Sigmoid colon (tissue), 4 donors: ENCODE results near the gene GCNT1.

ENCODE experiments used
- EP300 ChIP-seq, 4 donors: sonication (generic); formaldehyde crosslinking; IDR thresholded peaks; one replicate each; pipeline ENCODE4 v1.6.1; 2017; ENCODE audit warnings: antibody characterized with exemption in 4 of 4
- POLR2A ChIP-seq, 2 donors: fragments of 450-650 bp; IDR thresholded peaks; one replicate each; pipeline ENCODE4 v1.6.1; 2016; ENCODE audit warnings: antibody characterized with exemption in 2 of 2, mild to moderate bottlenecking in 2 of 2, moderate library complexity in 2 of 2
- TF ChIP-seq, protein P1 (sequence below), 4 experiments: fragments of 450-650 bp in 3 of 4; fragments of 200-600 bp in 1 of 4; IDR thresholded peaks; one replicate each; pipeline ENCODE4 v1.5.1; 2016 to 2019; ENCODE audit warnings: antibody characterized with exemption in 4 of 4, mild to moderate bottlenecking in 3 of 4, moderate library complexity in 2 of 4

DNA sequence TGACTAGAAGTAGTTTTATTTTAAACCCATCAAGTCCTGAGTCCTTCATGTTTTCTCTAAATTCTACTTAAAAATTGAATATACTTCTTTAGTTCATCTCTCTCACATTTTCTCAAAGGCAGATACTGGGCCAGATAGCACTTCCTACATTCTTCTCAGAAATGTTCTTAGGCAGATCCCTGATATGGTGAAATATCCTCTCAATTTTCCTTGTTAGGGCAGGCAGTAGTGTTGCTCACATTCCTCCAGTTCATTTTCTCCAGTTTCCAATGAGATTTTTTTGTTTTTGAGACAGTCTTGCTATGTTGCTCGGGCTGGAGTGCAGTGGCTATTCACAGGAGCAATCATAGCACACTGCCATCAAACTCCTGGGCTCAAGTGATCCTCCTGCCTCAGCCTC is 5.7 kb downstream of the GCNT1 start:
- TF ChIP-seq, protein P1, sequence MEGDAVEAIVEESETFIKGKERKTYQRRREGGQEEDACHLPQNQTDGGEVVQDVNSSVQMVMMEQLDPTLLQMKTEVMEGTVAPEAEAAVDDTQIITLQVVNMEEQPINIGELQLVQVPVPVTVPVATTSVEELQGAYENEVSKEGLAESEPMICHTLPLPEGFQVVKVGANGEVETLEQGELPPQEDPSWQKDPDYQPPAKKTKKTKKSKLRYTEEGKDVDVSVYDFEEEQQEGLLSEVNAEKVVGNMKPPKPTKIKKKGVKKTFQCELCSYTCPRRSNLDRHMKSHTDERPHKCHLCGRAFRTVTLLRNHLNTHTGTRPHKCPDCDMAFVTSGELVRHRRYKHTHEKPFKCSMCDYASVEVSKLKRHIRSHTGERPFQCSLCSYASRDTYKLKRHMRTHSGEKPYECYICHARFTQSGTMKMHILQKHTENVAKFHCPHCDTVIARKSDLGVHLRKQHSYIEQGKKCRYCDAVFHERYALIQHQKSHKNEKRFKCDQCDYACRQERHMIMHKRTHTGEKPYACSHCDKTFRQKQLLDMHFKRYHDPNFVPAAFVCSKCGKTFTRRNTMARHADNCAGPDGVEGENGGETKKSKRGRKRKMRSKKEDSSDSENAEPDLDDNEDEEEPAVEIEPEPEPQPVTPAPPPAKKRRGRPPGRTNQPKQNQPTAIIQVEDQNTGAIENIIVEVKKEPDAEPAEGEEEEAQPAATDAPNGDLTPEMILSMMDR (IDR thresholded peaks at IDR 0.05), result no peak
- TF ChIP-seq POLR2A (IDR thresholded peaks at IDR 0.05) (no peak), EP300 (IDR thresholded peaks at IDR 0.05) (no peak)
